Panc1 (cell line): ENCODE measurements around the gene TLCD3A.

ENCODE experiments used
- CTCF ChIP-seq: fragments of 450-650 bp; IDR thresholded peaks from 2 replicates; pipeline ENCODE4 v1.5.1; 2017; ENCODE audit warnings: mild to moderate bottlenecking
- POLR2AphosphoS5 ChIP-seq: IDR thresholded peaks from 2 replicates; pipeline ENCODE4 v1.6.1; 2012; ENCODE audit warnings: mild to moderate bottlenecking, low read depth, low read length, moderate library complexity
- TCF7L2 ChIP-seq: IDR thresholded peaks from 2 replicates; pipeline ENCODE4 v1.6.1; 2011; ENCODE audit warnings: mild to moderate bottlenecking, low read depth, low read length, inconsistent platforms

- TF ChIP-seq CTCF (no peak), POLR2AphosphoS5 (no peak), TCF7L2 (no peak)
Observed at GRCh38 chr17:718075-718474, 14.3 kb upstream of the TLCD3A start.
